PC-3 (cell line): ENCODE measurements around the gene AMFR. TPM values are rescaled to one million over a fixed set of nuclear protein-coding genes. Genes with fewer than 3 reads are reported as not detected.

Experiments used
- ATAC-seq: fragments of 200-7000 bp; cut with Tn5 transposase; 2 replicates; pipeline ENCODE4 v1.9.1; 2020; ENCODE audit warnings: mild to moderate bottlenecking, moderate library complexity
- BruUV-seq: library from RNA; stranded (reverse); fragments of 400-500 nt; replicated peaks from 2 replicates; lab custom pipeline; 2021; lab: Mats Ljungman, UMichigan
- CTCF ChIA-PET: fragments of 300-600 bp; sonication (Branson Sonifier 250); formaldehyde crosslinking; loops from one replicate; lab custom pipeline; 2022; ENCODE audit warnings: antibody characterized with exemption; lab: Charles Lee
- POLR2A ChIA-PET: fragments of 300-600 bp; sonication (Branson Sonifier 250); formaldehyde crosslinking; loops from one replicate; lab custom pipeline; 2022; ENCODE audit warnings: antibody characterized with exemption; ENCODE audit not compliant: unreplicated experiment; lab: Charles Lee
- DNase-seq: peaks from one replicate; pipeline ENCODE4 v3.0.0-alpha.2; 2015
- H2AFZ ChIP-seq: fragments of 300-600 bp; sonication (generic); 2 replicates; pipeline ENCODE4 v1.6.0; 2016; ENCODE audit warnings: antibody characterized with exemption, low read length
- H3F3A ChIP-seq: fragments of 300-600 bp; sonication (generic); one replicate; pipeline ENCODE4 v1.6.0; 2017; ENCODE audit warnings: antibody characterized with exemption, low read length, control low read depth, mild to moderate bottlenecking; ENCODE audit not compliant: unreplicated experiment
- H3K27ac ChIP-seq: fragments of 300-600 bp; sonication (generic); 2 replicates; pipeline ENCODE4 v1.5.1; 2016; ENCODE audit warnings: mild to moderate bottlenecking, low read length
- H3K27me3 ChIP-seq: fragments of 300-600 bp; sonication (generic); 2 replicates; pipeline ENCODE4 v1.6.1; 2016; ENCODE audit warnings: low read length, mixed read lengths
- H3K36me3 ChIP-seq: fragments of 300-600 bp; sonication (generic); 2 replicates; pipeline ENCODE4 v1.6.1; 2016; ENCODE audit warnings: low read depth, mixed run types, low read length, mixed read lengths
- H3K4me1 ChIP-seq: fragments of 300-600 bp; sonication (generic); 2 replicates; pipeline ENCODE4 v1.5.1; 2016; ENCODE audit warnings: low read length; ENCODE audit not compliant: insufficient read depth
- H3K4me2 ChIP-seq: fragments of 300-600 bp; sonication (generic); 2 replicates; pipeline ENCODE4 v1.6.0; 2016; ENCODE audit warnings: low read length
- H3K4me3 ChIP-seq: fragments of 300-600 bp; sonication (generic); 2 replicates; pipeline ENCODE4 v1.5.1; 2016; ENCODE audit warnings: mild to moderate bottlenecking, low read length, mixed read lengths
- H3K79me2 ChIP-seq: fragments of 300-600 bp; sonication (generic); 2 replicates; pipeline ENCODE4 v1.6.1; 2017; ENCODE audit warnings: low read length, mixed read lengths
- H3K9ac ChIP-seq: fragments of 300-600 bp; sonication (generic); 2 replicates; pipeline ENCODE4 v1.6.0; 2016; ENCODE audit warnings: mild to moderate bottlenecking, low read length
- H3K9me2 ChIP-seq: fragments of 300-600 bp; sonication (generic); replicated peaks from 2 replicates; pipeline ENCODE4 v1.6.1; 2016; ENCODE audit warnings: mixed run types, low read length, mixed read lengths
- H3K9me3 ChIP-seq: fragments of 300-600 bp; sonication (generic); 2 replicates; pipeline ENCODE4 v1.6.1; 2016; ENCODE audit warnings: low read length, mixed read lengths
- H4K20me1 ChIP-seq: fragments of 300-600 bp; sonication (generic); 2 replicates; pipeline ENCODE4 v1.6.1; 2016; ENCODE audit warnings: low read length, mixed read lengths
- CTCF ChIP-seq: fragments of 300-600 bp; sonication (generic); conservative IDR thresholded peaks from 2 replicates; pipeline ENCODE4 v1.5.1; 2017; ENCODE audit warnings: antibody characterized with exemption, low read depth, mild to moderate bottlenecking, low read length
- EZH2 ChIP-seq: fragments of 300-600 bp; sonication (generic); IDR thresholded peaks from one replicate; pipeline ENCODE4 v1.6.1; 2017; ENCODE audit warnings: antibody characterized with exemption, mild to moderate bottlenecking, low read length; ENCODE audit not compliant: unreplicated experiment
- EZH2phosphoT487 ChIP-seq: fragments of 300-600 bp; sonication (generic); IDR thresholded peaks from 2 replicates; pipeline ENCODE4 v1.6.1; 2018; ENCODE audit warnings: mild to moderate bottlenecking, antibody characterized with exemption, low read length, borderline replicate concordance
- intact Hi-C: fragments of 100-400 bp; cut with micrococcal nuclease; formaldehyde crosslinking; loops from 2 replicates; pipeline ENCODE4 v1.9.0; 2023
- total RNA-seq: library from RNA; depleted of rRNA; stranded (reverse); fragments of >200 nt; gene quantifications from 2 replicates; pipeline ENCODE4 v1.2.3, GENCODE V29; 2014

AMFR gene
- total RNA-seq, 1 experiment from 2014 or later = 98.9 TPM

- no peak for ATAC-seq
- H3K9me2 ChIP-seq = no peaks in the 10 kb centered on the region
- no peak overlapping the region for H2AFZ ChIP-seq
- intact Hi-C loops = no loop called here
- H3K4me3 ChIP-seq = no peak overlapping the region
- H3K4me1 ChIP-seq = peaks cover 9% of the 10 kb centered on the region
- no peaks in the 10 kb centered on the region for H3K9me3 ChIP-seq
- no TSS peak for BruUV-seq
- H3K27me3 ChIP-seq = no peaks in the 10 kb centered on the region
- ChIA-PET CTCF (no interaction called here), POLR2A (no interaction called here)
- DNase-seq = no peak
- H3F3A ChIP-seq = no peaks in the 10 kb centered on the region
- no peaks in the 10 kb centered on the region for H4K20me1 ChIP-seq
- TF ChIP-seq CTCF = no peak
- no peak for TF ChIP-seq EZH2phosphoT487
- TF ChIP-seq EZH2 = no peak
- no peak overlapping the region for H3K27ac ChIP-seq
- H3K4me2 ChIP-seq = no peak overlapping the region
- H3K79me2 ChIP-seq = no peaks in the 10 kb centered on the region
- H3K9ac ChIP-seq = no peak overlapping the region
- no peaks in the 10 kb centered on the region for H3K36me3 ChIP-seq
These were observed 71.3 kb downstream of the AMFR start for GRCh38 chr16:56354016-56354415.

- Histone ChIP-seq H3K36me3 (no peaks in the 10 kb centered on the region), H3K27ac (no peak overlapping the region), H3K4me1 (peaks cover 9% of the 10 kb centered on the region), H4K20me1 (no peaks in the 10 kb centered on the region), H3K79me2 (no peaks in the 10 kb centered on the region), H3K4me3 (no peak overlapping the region), H3K9ac (no peak overlapping the region), H2AFZ (no peak overlapping the region), H3F3A (no peaks in the 10 kb centered on the region), H3K4me2 (no peak overlapping the region), H3K9me3 (no peaks in the 10 kb centered on the region), H3K27me3 (no peaks in the 10 kb centered on the region), H3K9me2 (no peaks in the 10 kb centered on the region)
- POLR2A ChIA-PET = no interaction called here
- intact Hi-C loops = no loop called here
- CTCF ChIA-PET = no interaction called here
- DNase-seq (no peak), ATAC-seq (no peak)
- BruUV-seq = no TSS peak
- no peak for TF ChIP-seq EZH2
- TF ChIP-seq CTCF = no peak
- TF ChIP-seq EZH2phosphoT487 = no peak
These were observed 72.1 kb downstream of the AMFR start for GRCh38 chr16:56353054-56353921.

- no peak overlapping the region for H2AFZ ChIP-seq
- no peak overlapping the region for H3K27ac ChIP-seq
- H3K36me3 ChIP-seq = no peaks in the 10 kb centered on the region
- H3K9ac ChIP-seq = no peak overlapping the region
- peaks cover 9% of the 10 kb centered on the region for H3K4me1 ChIP-seq
- BruUV-seq = no TSS peak
- no peaks in the 10 kb centered on the region for H3K27me3 ChIP-seq
- TF ChIP-seq EZH2phosphoT487 (no peak), CTCF (no peak), EZH2 (no peak)
- no peaks in the 10 kb centered on the region for H3K79me2 ChIP-seq
- intact Hi-C loops = no loop called here
- H3K4me2 ChIP-seq = no peak overlapping the region
- H3K9me3 ChIP-seq = no peaks in the 10 kb centered on the region
- ChIA-PET POLR2A (no interaction called here), CTCF (no interaction called here)
- no peaks in the 10 kb centered on the region for H3K9me2 ChIP-seq
- H3F3A ChIP-seq = no peaks in the 10 kb centered on the region
- no peak overlapping the region for H3K4me3 ChIP-seq
- ATAC-seq = no peak
- no peak for DNase-seq
- H4K20me1 ChIP-seq = no peaks in the 10 kb centered on the region
These were observed 72.8 kb downstream of the AMFR start for GRCh38 chr16:56352351-56353053.
